ENCODE results near the gene IL1RL1. TPM values are rescaled to one million over a fixed set of nuclear protein-coding genes. Genes with fewer than 3 reads are reported as not detected.

IL1RL1 gene
- polyA plus RNA-seq, 1 experiment: 0.30 TPM

DNA sequence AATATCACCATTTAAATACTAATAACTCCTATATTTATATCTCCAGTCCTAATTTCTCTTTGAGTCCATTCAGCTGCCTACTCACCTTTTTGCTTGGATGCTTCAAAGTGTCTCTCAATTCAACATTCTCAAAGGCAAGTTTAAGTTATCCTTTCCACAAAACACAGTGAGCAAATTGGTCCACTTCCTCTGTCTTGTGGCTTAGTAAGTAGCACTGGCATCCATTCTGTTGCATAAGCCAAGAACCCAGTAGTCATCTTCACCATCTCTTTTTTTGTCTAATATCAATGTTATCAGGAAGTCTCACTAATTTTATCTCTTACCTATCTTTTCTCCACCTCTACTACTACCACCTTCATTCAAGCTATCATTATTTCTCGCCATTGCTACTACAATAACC is 27.4 kb upstream of the IL1RL1 start:
- H3K9me3 ChIP-seq (ENCODE audit: control insufficient read depth, insufficient read depth, low read length): no peaks in the 10 kb centered on the region
- CTCF ChIA-PET: interaction anchor here (0.6 to 2.0 kb wide), 2 partner anchors 30 to 43 kb away, joined by 3 to 7 read pairs; no protein-coding TSS in a partner anchor
- no peak for DNase-seq (ENCODE audit: low read depth, low spot score)

DNA sequence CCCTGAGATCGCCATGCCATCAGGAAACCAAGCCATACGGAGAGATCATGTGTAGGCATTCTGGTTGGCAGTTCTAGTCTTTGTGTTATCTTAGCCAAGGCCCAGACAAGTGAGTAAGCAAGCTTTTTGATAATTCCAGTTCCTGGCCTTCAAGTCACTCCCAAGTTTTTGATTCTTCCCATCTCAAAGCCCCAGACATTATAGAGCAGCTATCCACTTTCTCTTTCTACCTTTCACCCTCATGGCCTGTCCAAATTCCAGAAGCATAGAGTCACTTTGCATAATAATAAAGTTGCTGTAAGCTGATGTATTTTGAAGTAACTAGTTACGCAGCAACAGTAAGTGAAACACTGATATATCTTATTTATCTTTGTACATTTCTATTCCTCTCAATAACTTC is 26.8 kb upstream of the IL1RL1 start:
- no peak for DNase-seq (ENCODE audit: low read depth, low spot score)
- POLR2A ChIA-PET: no interaction called here

More for the DNA sequence above, 27.4 kb upstream of the IL1RL1 start:
- H3K4me3 ChIP-seq (ENCODE audit: low read depth, low read length): no peak overlapping the region
- TF ChIP-seq, protein P1, sequence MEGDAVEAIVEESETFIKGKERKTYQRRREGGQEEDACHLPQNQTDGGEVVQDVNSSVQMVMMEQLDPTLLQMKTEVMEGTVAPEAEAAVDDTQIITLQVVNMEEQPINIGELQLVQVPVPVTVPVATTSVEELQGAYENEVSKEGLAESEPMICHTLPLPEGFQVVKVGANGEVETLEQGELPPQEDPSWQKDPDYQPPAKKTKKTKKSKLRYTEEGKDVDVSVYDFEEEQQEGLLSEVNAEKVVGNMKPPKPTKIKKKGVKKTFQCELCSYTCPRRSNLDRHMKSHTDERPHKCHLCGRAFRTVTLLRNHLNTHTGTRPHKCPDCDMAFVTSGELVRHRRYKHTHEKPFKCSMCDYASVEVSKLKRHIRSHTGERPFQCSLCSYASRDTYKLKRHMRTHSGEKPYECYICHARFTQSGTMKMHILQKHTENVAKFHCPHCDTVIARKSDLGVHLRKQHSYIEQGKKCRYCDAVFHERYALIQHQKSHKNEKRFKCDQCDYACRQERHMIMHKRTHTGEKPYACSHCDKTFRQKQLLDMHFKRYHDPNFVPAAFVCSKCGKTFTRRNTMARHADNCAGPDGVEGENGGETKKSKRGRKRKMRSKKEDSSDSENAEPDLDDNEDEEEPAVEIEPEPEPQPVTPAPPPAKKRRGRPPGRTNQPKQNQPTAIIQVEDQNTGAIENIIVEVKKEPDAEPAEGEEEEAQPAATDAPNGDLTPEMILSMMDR (IDR thresholded peaks at IDR 0.05; ENCODE audit: low read depth, low read length): no peak
- H3K27me3 ChIP-seq (ENCODE audit: control insufficient read depth, insufficient read depth, low read length): no peaks in the 10 kb centered on the region
- POLR2A ChIA-PET: no interaction called here
- H3K27ac ChIP-seq (ENCODE audit: low read depth, low read length): no peak overlapping the region

DNA sequence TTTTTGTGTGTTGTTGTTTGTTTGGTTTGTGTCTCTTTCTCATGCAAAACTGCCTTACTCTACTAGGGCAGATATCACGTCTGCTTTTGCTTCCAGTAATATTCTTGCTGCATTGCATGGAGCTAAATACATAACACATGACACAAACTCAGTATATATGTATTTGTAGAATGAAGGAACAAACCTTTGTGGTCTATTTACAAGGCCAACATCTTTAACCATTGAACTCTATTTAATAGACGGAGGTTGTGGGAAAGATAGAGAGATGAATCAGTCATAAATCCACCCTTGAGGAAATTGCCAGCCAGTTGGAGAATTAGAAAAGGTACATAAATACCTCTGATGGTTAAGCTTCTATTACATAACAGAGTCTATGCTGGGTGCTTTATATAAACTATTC is 26.0 kb upstream of the IL1RL1 start:
- H3K4me3 ChIP-seq (ENCODE audit: low read depth, low read length): no peak overlapping the region
- CTCF ChIA-PET: interaction anchor here (1.9 kb wide), 1 partner anchor 45 kb away, joined by 9 read pairs; no protein-coding TSS in a partner anchor
- no peak overlapping the region for H3K27ac ChIP-seq (ENCODE audit: low read depth, low read length)
- no peaks in the 10 kb centered on the region for H3K27me3 ChIP-seq (ENCODE audit: control insufficient read depth, insufficient read depth, low read length)
- POLR2A ChIA-PET: no interaction called here
- TF ChIP-seq, protein P1 (IDR thresholded peaks at IDR 0.05; ENCODE audit: low read depth, low read length): no peak
- H3K9me3 ChIP-seq (ENCODE audit: control insufficient read depth, insufficient read depth, low read length): no peaks in the 10 kb centered on the region
- no peak for DNase-seq (ENCODE audit: low read depth, low spot score)

More for the DNA sequence above, 26.8 kb upstream of the IL1RL1 start:
- CTCF ChIA-PET: interaction anchor here (0.6 to 2.0 kb wide), 2 partner anchors 31 to 44 kb away, joined by 3 to 7 read pairs; no protein-coding TSS in a partner anchor
- Histone ChIP-seq H3K4me3 (ENCODE audit: low read depth, low read length) (no peak overlapping the region), H3K9me3 (ENCODE audit: control insufficient read depth, insufficient read depth, low read length) (no peaks in the 10 kb centered on the region), H3K27me3 (ENCODE audit: control insufficient read depth, insufficient read depth, low read length) (no peaks in the 10 kb centered on the region), H3K27ac (ENCODE audit: low read depth, low read length) (no peak overlapping the region)
- TF ChIP-seq, protein P1 (IDR thresholded peaks at IDR 0.05; ENCODE audit: low read depth, low read length): no peak

DNA sequence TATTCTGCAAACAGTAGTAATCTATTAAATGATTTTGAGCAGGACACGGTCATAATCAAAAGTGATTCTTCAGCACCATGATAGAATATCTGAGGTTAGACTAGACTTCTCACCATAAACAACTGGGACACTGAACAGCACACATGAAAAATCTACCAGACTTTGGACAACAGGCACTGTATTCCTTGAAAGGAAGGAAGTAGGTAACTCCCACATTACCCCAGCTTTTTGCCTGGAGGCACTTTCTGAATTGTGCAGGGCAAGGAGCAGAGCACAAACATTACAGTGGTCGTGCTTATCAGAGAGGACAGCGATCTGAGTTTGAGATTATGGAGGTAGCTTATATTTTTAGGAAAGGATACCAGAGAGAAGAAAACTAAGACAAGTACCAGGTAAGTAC is 25.3 kb upstream of the IL1RL1 start:
- H3K9me3 ChIP-seq (ENCODE audit: control insufficient read depth, insufficient read depth, low read length): no peaks in the 10 kb centered on the region
- no peak overlapping the region for H3K4me3 ChIP-seq (ENCODE audit: low read depth, low read length)
- H3K27ac ChIP-seq (ENCODE audit: low read depth, low read length): no peak overlapping the region
- CTCF ChIA-PET: interaction anchor here (1.5 to 1.9 kb wide), 2 partner anchors 32 to 45 kb away, joined by 3 to 9 read pairs; no protein-coding TSS in a partner anchor
- no peaks in the 10 kb centered on the region for H3K27me3 ChIP-seq (ENCODE audit: control insufficient read depth, insufficient read depth, low read length)
- TF ChIP-seq, protein P1 (IDR thresholded peaks at IDR 0.05; ENCODE audit: low read depth, low read length): no peak
- POLR2A ChIA-PET: no interaction called here
- no peak for DNase-seq (ENCODE audit: low read depth, low spot score)

DNA sequence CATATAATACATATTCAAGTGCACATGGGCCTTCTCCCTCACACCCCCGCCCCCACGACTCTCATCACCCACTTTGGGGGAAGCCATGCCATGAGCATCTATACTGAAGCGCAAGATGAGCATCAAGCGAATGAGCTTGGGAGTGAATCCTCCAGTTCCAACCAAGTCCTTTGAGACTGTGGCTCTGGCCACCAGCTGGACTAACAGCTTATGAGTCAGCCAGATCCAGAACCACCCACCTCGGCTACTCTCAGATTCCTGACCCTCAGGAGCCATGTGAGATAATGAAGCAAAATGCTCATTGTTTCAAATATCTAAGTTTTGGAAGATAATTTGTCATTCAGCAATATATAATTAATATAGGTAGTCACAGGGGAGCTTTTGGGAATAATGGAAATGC is 22.2 kb upstream of the IL1RL1 start:
- no peak for DNase-seq (ENCODE audit: low read depth, low spot score)
- no peaks in the 10 kb centered on the region for H3K9me3 ChIP-seq (ENCODE audit: control insufficient read depth, insufficient read depth, low read length)
- CTCF ChIA-PET: interaction anchor here (0.7 kb wide), 1 partner anchor 48 kb away, joined by 3 read pairs; no protein-coding TSS in a partner anchor
- no peak overlapping the region for H3K4me3 ChIP-seq (ENCODE audit: low read depth, low read length)
- no peaks in the 10 kb centered on the region for H3K27me3 ChIP-seq (ENCODE audit: control insufficient read depth, insufficient read depth, low read length)
- H3K27ac ChIP-seq (ENCODE audit: low read depth, low read length): no peak overlapping the region
- POLR2A ChIA-PET: no interaction called here
- TF ChIP-seq, protein P1 (IDR thresholded peaks at IDR 0.05; ENCODE audit: low read depth, low read length): no peak
